Measurements from ENCODE around the gene PLEKHG2. TPM values are rescaled to one million over a fixed set of nuclear protein-coding genes. Genes with fewer than 3 reads are reported as not detected.

The PLEKHG2 gene
- total RNA-seq, 2 experiments from 2014 or later, result 30.4 to 65.9 TPM

DNA sequence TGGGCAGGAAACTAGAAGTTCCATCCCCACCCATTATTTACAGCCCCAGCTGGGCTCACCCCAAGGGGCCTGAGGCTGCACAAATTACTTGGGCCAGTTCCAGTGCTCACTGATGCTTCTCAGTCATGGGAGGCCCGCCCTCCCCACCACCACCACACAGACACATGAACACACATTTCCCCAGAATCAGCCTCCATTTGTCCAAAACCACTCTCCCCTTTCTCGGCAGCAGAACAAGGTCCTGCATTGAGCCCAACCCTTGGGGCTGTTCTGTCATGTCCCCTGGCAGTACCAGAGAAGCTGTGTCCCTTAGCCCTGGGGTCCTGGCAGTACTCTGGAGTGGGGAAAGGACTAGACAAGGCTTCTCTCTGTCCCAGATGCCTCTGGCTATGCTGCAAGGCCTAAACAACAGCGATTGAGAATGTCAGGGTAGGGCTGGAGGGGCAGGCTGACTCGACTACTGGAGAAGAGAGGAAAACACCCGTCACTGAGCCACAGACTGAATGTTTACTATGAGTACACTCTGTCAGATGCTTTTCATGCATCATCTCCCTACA lies 48.5 kb upstream of the PLEKHG2 start:
- ChIA-PET CTCF (ENCODE audit: unreplicated experiment) (no interaction called here), POLR2A (interaction anchor here (0.8 kb wide), 1 partner anchor 239 kb away, joined by 3 read pairs; no protein-coding TSS in a partner anchor)
- H3K4me3 ChIP-seq (ENCODE audit: low read depth, low read length, poor library complexity, severe bottlenecking), result no peak overlapping the region
- H2AFZ ChIP-seq (ENCODE audit: low read length), result no peak overlapping the region
- no peaks in the 10 kb centered on the region for H3K4me1 ChIP-seq (ENCODE audit: insufficient read depth, low read length, poor library complexity, severe bottlenecking)
- no peaks in the 10 kb centered on the region for H3K79me2 ChIP-seq (ENCODE audit: insufficient read depth, low read depth, low read length)
- no peaks in the 10 kb centered on the region for H3K9me3 ChIP-seq (ENCODE audit: low read length)
- H3K27ac ChIP-seq (ENCODE audit: low read depth, low read length, poor library complexity, severe bottlenecking), result no peak overlapping the region
- H3K36me3 ChIP-seq (ENCODE audit: insufficient read depth, low read length), result peaks cover 71% of the 10 kb centered on the region
- DNase-seq (ENCODE audit: low spot score), result no peak
- H3K9me2 ChIP-seq (ENCODE audit: insufficient read depth, low read length), result no peaks in the 10 kb centered on the region
- intact Hi-C loops (cut with micrococcal nuclease; ENCODE audit: unreplicated experiment), result no loop called here
- H4K20me1 ChIP-seq (ENCODE audit: insufficient read depth, low read length), result no peaks in the 10 kb centered on the region
- no peak overlapping the region for H3K4me2 ChIP-seq (ENCODE audit: low read length)
- TF ChIP-seq, protein P1, sequence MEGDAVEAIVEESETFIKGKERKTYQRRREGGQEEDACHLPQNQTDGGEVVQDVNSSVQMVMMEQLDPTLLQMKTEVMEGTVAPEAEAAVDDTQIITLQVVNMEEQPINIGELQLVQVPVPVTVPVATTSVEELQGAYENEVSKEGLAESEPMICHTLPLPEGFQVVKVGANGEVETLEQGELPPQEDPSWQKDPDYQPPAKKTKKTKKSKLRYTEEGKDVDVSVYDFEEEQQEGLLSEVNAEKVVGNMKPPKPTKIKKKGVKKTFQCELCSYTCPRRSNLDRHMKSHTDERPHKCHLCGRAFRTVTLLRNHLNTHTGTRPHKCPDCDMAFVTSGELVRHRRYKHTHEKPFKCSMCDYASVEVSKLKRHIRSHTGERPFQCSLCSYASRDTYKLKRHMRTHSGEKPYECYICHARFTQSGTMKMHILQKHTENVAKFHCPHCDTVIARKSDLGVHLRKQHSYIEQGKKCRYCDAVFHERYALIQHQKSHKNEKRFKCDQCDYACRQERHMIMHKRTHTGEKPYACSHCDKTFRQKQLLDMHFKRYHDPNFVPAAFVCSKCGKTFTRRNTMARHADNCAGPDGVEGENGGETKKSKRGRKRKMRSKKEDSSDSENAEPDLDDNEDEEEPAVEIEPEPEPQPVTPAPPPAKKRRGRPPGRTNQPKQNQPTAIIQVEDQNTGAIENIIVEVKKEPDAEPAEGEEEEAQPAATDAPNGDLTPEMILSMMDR (conservative IDR thresholded peaks at IDR 0.05; ENCODE audit: low read length), result no peak
- no peak for TF ChIP-seq EZH2phosphoT487 (IDR thresholded peaks at IDR 0.05; ENCODE audit: borderline replicate concordance, low read depth, low read length)
- BruUV-seq (replicated peaks), result no TSS peak

DNA sequence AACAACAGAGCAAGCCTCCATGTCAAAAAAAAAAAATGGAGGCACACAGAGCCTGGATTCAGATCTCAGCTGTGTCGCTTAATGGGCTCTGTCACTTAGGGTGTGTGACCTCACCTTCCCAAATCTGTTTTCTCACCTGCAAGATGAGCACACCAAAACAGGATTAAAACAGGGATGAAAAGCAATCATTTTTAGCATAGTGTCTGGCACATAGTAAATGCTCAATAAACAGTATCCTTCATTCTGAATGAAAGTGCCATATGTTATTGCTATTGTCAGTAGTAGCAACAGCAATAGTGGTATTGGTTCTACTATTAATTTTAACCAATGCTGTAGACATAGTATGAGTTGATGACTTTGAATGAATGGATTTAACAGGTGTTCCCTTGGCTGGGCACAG lies 46.9 kb upstream of the PLEKHG2 start:
- no peaks in the 10 kb centered on the region for H3K9me3 ChIP-seq (ENCODE audit: low read length)
- no peaks in the 10 kb centered on the region for H3K9me2 ChIP-seq (ENCODE audit: insufficient read depth, low read length)
- no peaks in the 10 kb centered on the region for H3K4me1 ChIP-seq (ENCODE audit: insufficient read depth, low read length, poor library complexity, severe bottlenecking)
- TF ChIP-seq, protein P1 (conservative IDR thresholded peaks at IDR 0.05; ENCODE audit: low read length), result no peak
- TF ChIP-seq EZH2phosphoT487 (IDR thresholded peaks at IDR 0.05; ENCODE audit: borderline replicate concordance, low read depth, low read length), result no peak
- DNase-seq (ENCODE audit: low spot score), result no peak
- ChIA-PET POLR2A (no interaction called here), CTCF (ENCODE audit: unreplicated experiment) (no interaction called here)
- H3K4me2 ChIP-seq (ENCODE audit: low read length), result no peak overlapping the region
- no peak overlapping the region for H2AFZ ChIP-seq (ENCODE audit: low read length)
- intact Hi-C loops (cut with micrococcal nuclease; ENCODE audit: unreplicated experiment), result no loop called here
- no peak overlapping the region for H3K27ac ChIP-seq (ENCODE audit: low read depth, low read length, poor library complexity, severe bottlenecking)
- no TSS peak for BruUV-seq (replicated peaks)
- H3K79me2 ChIP-seq (ENCODE audit: insufficient read depth, low read depth, low read length), result no peaks in the 10 kb centered on the region
- H4K20me1 ChIP-seq (ENCODE audit: insufficient read depth, low read length), result no peaks in the 10 kb centered on the region
- H3K36me3 ChIP-seq (ENCODE audit: insufficient read depth, low read length), result peaks cover 72% of the 10 kb centered on the region; the same call in 1 of the 2 replicates
- H3K4me3 ChIP-seq (ENCODE audit: low read depth, low read length, poor library complexity, severe bottlenecking), result no peak overlapping the region

DNA sequence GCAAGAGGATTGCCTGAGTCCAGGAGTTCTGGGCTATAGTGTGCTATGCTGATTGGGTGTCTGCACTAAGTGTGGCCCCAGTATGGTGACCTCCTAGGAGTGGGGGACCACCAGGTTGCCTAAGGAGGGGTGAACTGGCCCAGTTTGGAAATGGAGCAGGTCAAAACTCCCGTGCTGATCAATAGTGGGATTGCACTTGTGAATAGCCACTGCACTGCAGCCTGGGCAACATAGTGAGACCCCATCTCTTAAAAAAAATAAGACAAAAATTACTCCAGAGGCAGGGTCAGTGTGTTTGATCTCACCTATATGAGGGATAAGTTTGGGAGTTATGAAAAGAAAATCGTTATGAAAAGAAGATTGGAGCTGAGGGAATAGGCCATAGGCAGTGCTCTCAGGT lies 43.3 kb upstream of the PLEKHG2 start:
- no peak overlapping the region for H3K4me2 ChIP-seq (ENCODE audit: low read length)
- H3K9me2 ChIP-seq (ENCODE audit: insufficient read depth, low read length), result no peaks in the 10 kb centered on the region
- DNase-seq (ENCODE audit: low spot score), result no peak
- no peak for TF ChIP-seq EZH2phosphoT487 (IDR thresholded peaks at IDR 0.05; ENCODE audit: borderline replicate concordance, low read depth, low read length)
- TF ChIP-seq, protein P1 (conservative IDR thresholded peaks at IDR 0.05; ENCODE audit: low read length), result no peak
- intact Hi-C loops (cut with micrococcal nuclease; ENCODE audit: unreplicated experiment), result no loop called here
- no peak overlapping the region for H3K4me3 ChIP-seq (ENCODE audit: low read depth, low read length, poor library complexity, severe bottlenecking)
- H3K9me3 ChIP-seq (ENCODE audit: low read length), result no peaks in the 10 kb centered on the region
- no peaks in the 10 kb centered on the region for H3K4me1 ChIP-seq (ENCODE audit: insufficient read depth, low read length, poor library complexity, severe bottlenecking)
- H3K79me2 ChIP-seq (ENCODE audit: insufficient read depth, low read depth, low read length), result no peaks in the 10 kb centered on the region
- no peak overlapping the region for H2AFZ ChIP-seq (ENCODE audit: low read length)
- CTCF ChIA-PET (ENCODE audit: unreplicated experiment), result no interaction called here
- no peak overlapping the region for H3K27ac ChIP-seq (ENCODE audit: low read depth, low read length, poor library complexity, severe bottlenecking)
- no TSS peak for BruUV-seq (replicated peaks)
- H4K20me1 ChIP-seq (ENCODE audit: insufficient read depth, low read length), result no peaks in the 10 kb centered on the region
- H3K36me3 ChIP-seq (ENCODE audit: insufficient read depth, low read length), result peaks cover 71% of the 10 kb centered on the region
- POLR2A ChIA-PET, result interaction anchor here (0.6 kb wide), 1 partner anchor 278 kb away, joined by 4 read pairs; no protein-coding TSS in a partner anchor

Measured in OCI-LY7 (cell line).